K562 (cell line): ENCODE measurements around the gene ZNF319.

Source experiments
- FOS ChIP-seq: IDR thresholded peaks from 3 replicates; pipeline ENCODE4 v1.6.1; 2011; ENCODE audit not compliant: insufficient read length; ENCODE audit errors: extremely low read depth
- SMAD1 ChIP-seq: fragments of 150-350 bp; IDR thresholded peaks from 2 replicates; pipeline ENCODE4 v1.6.1; 2014; ENCODE audit warnings: low read length, low read depth; ENCODE audit not compliant: partially characterized antibody
- TF ChIP-seq, protein P1 (sequence below): fragments of 450-650 bp; IDR thresholded peaks from 2 replicates; pipeline ENCODE4 v1.6.1; 2016; ENCODE audit warnings: missing biosample characterization, missing genetic modification characterization
- TF ChIP-seq, protein P2 (sequence below): sonication (generic); formaldehyde crosslinking; IDR thresholded peaks from 2 replicates; pipeline ENCODE4 v1.4.0; 2020; ENCODE audit warnings: mild to moderate bottlenecking, missing genetic modification reagents

DNA sequence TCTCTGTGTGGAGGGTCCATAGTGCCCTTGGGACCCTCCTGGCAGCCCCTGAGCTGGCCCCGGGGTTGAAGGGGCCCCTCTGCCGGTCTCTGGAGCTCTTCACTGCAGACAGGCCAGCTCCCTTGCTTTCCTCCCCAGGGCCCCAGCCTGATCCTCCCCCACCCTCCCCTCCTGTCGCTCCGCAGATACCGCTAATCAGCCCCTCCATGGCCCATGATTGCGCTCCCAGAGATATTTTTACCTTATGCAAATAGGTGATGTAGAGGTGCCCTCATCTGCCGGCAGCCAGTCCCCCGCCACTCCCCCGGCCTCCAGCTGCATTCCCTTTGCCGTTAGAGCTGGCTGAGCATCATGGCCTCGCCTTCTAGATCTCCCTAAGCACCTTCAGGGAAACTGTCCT is 34.3 kb upstream of the ZNF319 start:
- TF ChIP-seq SMAD1 (no peak), FOS (no peak)
- TF ChIP-seq, protein P1, sequence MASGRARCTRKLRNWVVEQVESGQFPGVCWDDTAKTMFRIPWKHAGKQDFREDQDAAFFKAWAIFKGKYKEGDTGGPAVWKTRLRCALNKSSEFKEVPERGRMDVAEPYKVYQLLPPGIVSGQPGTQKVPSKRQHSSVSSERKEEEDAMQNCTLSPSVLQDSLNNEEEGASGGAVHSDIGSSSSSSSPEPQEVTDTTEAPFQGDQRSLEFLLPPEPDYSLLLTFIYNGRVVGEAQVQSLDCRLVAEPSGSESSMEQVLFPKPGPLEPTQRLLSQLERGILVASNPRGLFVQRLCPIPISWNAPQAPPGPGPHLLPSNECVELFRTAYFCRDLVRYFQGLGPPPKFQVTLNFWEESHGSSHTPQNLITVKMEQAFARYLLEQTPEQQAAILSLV (tag), result no peak
- TF ChIP-seq, protein P2, sequence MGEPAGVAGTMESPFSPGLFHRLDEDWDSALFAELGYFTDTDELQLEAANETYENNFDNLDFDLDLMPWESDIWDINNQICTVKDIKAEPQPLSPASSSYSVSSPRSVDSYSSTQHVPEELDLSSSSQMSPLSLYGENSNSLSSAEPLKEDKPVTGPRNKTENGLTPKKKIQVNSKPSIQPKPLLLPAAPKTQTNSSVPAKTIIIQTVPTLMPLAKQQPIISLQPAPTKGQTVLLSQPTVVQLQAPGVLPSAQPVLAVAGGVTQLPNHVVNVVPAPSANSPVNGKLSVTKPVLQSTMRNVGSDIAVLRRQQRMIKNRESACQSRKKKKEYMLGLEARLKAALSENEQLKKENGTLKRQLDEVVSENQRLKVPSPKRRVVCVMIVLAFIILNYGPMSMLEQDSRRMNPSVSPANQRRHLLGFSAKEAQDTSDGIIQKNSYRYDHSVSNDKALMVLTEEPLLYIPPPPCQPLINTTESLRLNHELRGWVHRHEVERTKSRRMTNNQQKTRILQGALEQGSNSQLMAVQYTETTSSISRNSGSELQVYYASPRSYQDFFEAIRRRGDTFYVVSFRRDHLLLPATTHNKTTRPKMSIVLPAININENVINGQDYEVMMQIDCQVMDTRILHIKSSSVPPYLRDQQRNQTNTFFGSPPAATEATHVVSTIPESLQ (CRISPR knock-in tag), result no peak
